Keratinocyte (primary cell): Measurements from ENCODE around the gene NR2F1. TPM values are rescaled to one million over a fixed set of nuclear protein-coding genes. Genes with fewer than 3 reads are reported as not detected.

Experiments used
- DNase-seq: peaks from one replicate; pipeline ENCODE4 v3.0.0-alpha.2; 2011; ENCODE audit warnings: low read depth, missing footprints, low spot score
- FAIRE-seq: peaks from 2 replicates; lab custom pipeline; 2011; peaks lifted over from hg19 to GRCh38; lab: Jason Lieb, UNC
- H2AFZ ChIP-seq: 2 replicates; pipeline ENCODE4 v1.6.0; 2012; ENCODE audit warnings: low read length, control low read depth, inconsistent platforms; ENCODE audit not compliant: control insufficient read depth
- H3K27ac ChIP-seq: 2 replicates; pipeline ENCODE4 v1.5.1; 2011; ENCODE audit warnings: low read length; ENCODE audit not compliant: control insufficient read depth, insufficient read depth
- H3K27me3 ChIP-seq: 3 replicates; pipeline ENCODE4 v1.6.0; 2011; ENCODE audit warnings: low read length; ENCODE audit not compliant: control insufficient read depth, insufficient read depth; ENCODE audit errors: extremely low read depth
- H3K36me3 ChIP-seq, 2 experiments: 2 replicates in 1 of 2; 3 replicates in 1 of 2; pipeline ENCODE4 v1.5.1; 2011; ENCODE audit warnings: low read length in 2 of 2, mild to moderate bottlenecking in 1 of 2; ENCODE audit not compliant: control insufficient read depth in 2 of 2, insufficient read depth in 2 of 2; ENCODE audit errors: extremely low read depth in 1 of 2
- H3K4me1 ChIP-seq: 3 replicates; pipeline ENCODE4 v1.5.1; 2011; ENCODE audit warnings: low read length; ENCODE audit not compliant: control insufficient read depth, insufficient read depth; ENCODE audit errors: extremely low read depth
- H3K4me2 ChIP-seq: 3 replicates; pipeline ENCODE4 v1.6.0; 2011; ENCODE audit warnings: low read depth, low read length; ENCODE audit not compliant: control insufficient read depth, insufficient read depth; ENCODE audit errors: extremely low read depth
- H3K4me3 ChIP-seq, 3 experiments: fragments of 200-600 bp in 1 of 3; sonication (generic) in 1 of 3; 2 replicates in 2 of 3; 3 replicates in 1 of 3; pipeline ENCODE4 v1.5.1; 2011 to 2016; ENCODE audit warnings: low read length in 3 of 3, mild to moderate bottlenecking in 3 of 3, control low read depth in 2 of 3, inconsistent platforms in 1 of 3, low read depth in 1 of 3, mixed read lengths in 1 of 3, mixed run types in 1 of 3, moderate library complexity in 1 of 3; ENCODE audit not compliant: control insufficient read depth in 2 of 3, insufficient read depth in 2 of 3; ENCODE audit errors: extremely low read depth in 1 of 3
- H3K79me2 ChIP-seq: 2 replicates; pipeline ENCODE4 v1.6.0; 2012; ENCODE audit warnings: low read length; ENCODE audit not compliant: control insufficient read depth, insufficient read depth
- H3K9ac ChIP-seq: 3 replicates; pipeline ENCODE4 v1.6.0; 2011; ENCODE audit warnings: low read length; ENCODE audit not compliant: control insufficient read depth, insufficient read depth; ENCODE audit errors: extremely low read depth
- H3K9me1 ChIP-seq: 3 replicates; pipeline ENCODE4 v1.6.0; 2011; ENCODE audit warnings: low read length; ENCODE audit not compliant: control insufficient read depth, insufficient read depth; ENCODE audit errors: extremely low read depth
- H3K9me3 ChIP-seq: 2 replicates; pipeline ENCODE4 v1.5.1; 2012; ENCODE audit warnings: low read depth, low read length; ENCODE audit not compliant: control insufficient read depth
- H4K20me1 ChIP-seq: 3 replicates; pipeline ENCODE4 v1.6.0; 2011; ENCODE audit warnings: low read length; ENCODE audit not compliant: control insufficient read depth, insufficient read depth; ENCODE audit errors: extremely low read depth
- CTCF ChIP-seq, 3 experiments: IDR thresholded peaks in 1 of 3; conservative IDR thresholded peaks in 1 of 3; optimal IDR thresholded peaks in 1 of 3; 2 replicates in 2 of 3; 3 replicates in 1 of 3; pipeline versions ENCODE3 to v1.5.1; 2011; ENCODE audit warnings: low read length in 3 of 3, mild to moderate bottlenecking in 3 of 3, moderate library complexity in 2 of 3, control low read depth in 1 of 3, inconsistent platforms in 1 of 3; ENCODE audit not compliant: insufficient read depth in 2 of 3; ENCODE audit errors: extremely low read depth in 1 of 3
- EZH2 ChIP-seq: IDR thresholded peaks from one replicate; pipeline ENCODE4 v1.6.1; 2012; ENCODE audit warnings: inconsistent platforms, mild to moderate bottlenecking, low read length, moderate library complexity
- dilution Hi-C: fragments of 300-500 bp; cut with MboI; formaldehyde crosslinking; loops from one replicate; pipeline ENCODE4 v1.7.0; 2020; ENCODE audit warnings: low sequenced_read_pairs; ENCODE audit not compliant: extremely low pct_ligation_motif_present
- polyA plus RNA-seq, 5 experiments: library from polyadenylated mRNA; depleted of rRNA in 3 of 5; stranded (reverse) in 3 of 5; stranded (forward) in 1 of 5; unstranded in 1 of 5; fragments of >200 nt; gene quantifications; 1 replicate in 1 of 5; 2 replicates in 3 of 5; 3 replicates in 1 of 5; pipeline versions ENCODE4 v1.2.1 to v1.2.3, GENCODE V29; 2011 to 2012; ENCODE audit warnings: missing spikeins in 2 of 5, low read depth in 1 of 5, low replicate concordance in 1 of 5

Gene NR2F1
- polyA plus RNA-seq, 1 donor (not counting 4 experiments of a cell fraction or from before 2014, with no cell fraction given), result not detected

- H3K9ac ChIP-seq, result no peak overlapping the region
- no peaks in the 10 kb centered on the region for H4K20me1 ChIP-seq
- no peak overlapping the region for H3K27ac ChIP-seq
- no peak overlapping the region for H3K4me2 ChIP-seq
- no peaks in the 10 kb centered on the region for H3K9me3 ChIP-seq
- H3K79me2 ChIP-seq, result no peaks in the 10 kb centered on the region
- DNase-seq (no peak), FAIRE-seq (no peak)
- H3K4me1 ChIP-seq, result no peaks in the 10 kb centered on the region
- dilution Hi-C loops, result no loop called here
- TF ChIP-seq CTCF (optimal IDR thresholded peaks at IDR 0.05 in 1 of 3, IDR thresholded peaks at IDR 0.05 in 1 of 3, conservative IDR thresholded peaks at IDR 0.05 in 1 of 3; ENCODE audit: extremely low read depth in 1 of 3, insufficient read depth in 2 of 3, low read length in 3 of 3), result no peak
- no peak for TF ChIP-seq EZH2
- H3K27me3 ChIP-seq, result no peaks in the 10 kb centered on the region
- H2AFZ ChIP-seq, result no peak overlapping the region
- no peaks in the 10 kb centered on the region for H3K9me1 ChIP-seq
- no peaks in the 10 kb centered on the region for H3K36me3 ChIP-seq
- no peak overlapping the region for H3K4me3 ChIP-seq
Measured at GRCh38 chr5:93632327-93632726, 49.3 kb downstream of the NR2F1 start.

GRCh38 chr5:93635991-93636390 is 53.0 kb downstream of the NR2F1 start:
- no peak for FAIRE-seq
- no peak overlapping the region for H3K4me2 ChIP-seq
- no peaks in the 10 kb centered on the region for H4K20me1 ChIP-seq
- no peaks in the 10 kb centered on the region for H3K36me3 ChIP-seq
- H3K4me1 ChIP-seq, result no peaks in the 10 kb centered on the region
- H3K9me3 ChIP-seq, result no peaks in the 10 kb centered on the region
- no peak overlapping the region for H3K4me3 ChIP-seq
- no peaks in the 10 kb centered on the region for H3K9me1 ChIP-seq
- no peak for DNase-seq
- H2AFZ ChIP-seq, result no peak overlapping the region
- no peak overlapping the region for H3K27ac ChIP-seq
- no peaks in the 10 kb centered on the region for H3K79me2 ChIP-seq
- dilution Hi-C loops, result no loop called here
- H3K9ac ChIP-seq, result no peak overlapping the region
- TF ChIP-seq EZH2 (no peak), CTCF (optimal IDR thresholded peaks at IDR 0.05 in 1 of 3, IDR thresholded peaks at IDR 0.05 in 1 of 3, conservative IDR thresholded peaks at IDR 0.05 in 1 of 3; ENCODE audit: extremely low read depth in 1 of 3, insufficient read depth in 2 of 3, low read length in 3 of 3) (no peak)
- no peaks in the 10 kb centered on the region for H3K27me3 ChIP-seq
